Raji (cell line): ENCODE data around the gene ZNF135.

ENCODE experiments used
- POLR2A ChIP-seq: IDR thresholded peaks from 2 replicates; pipeline ENCODE4 v1.6.1; 2011; ENCODE audit warnings: low read depth, low read length, control low read depth; ENCODE audit not compliant: insufficient read depth

Gene ZNF135

GRCh38 chr19:58059003-58059670 lies at the start of gene ZNF135:
TSS of gene ZNF135 (plus strand) at chr19:58059282. CDS start at chr19:58060003, 721 bp downstream.
- no peak for TF ChIP-seq POLR2A

GRCh38 chr19:58009301-58009665 lies 49.8 kb upstream of the ZNF135 start:
- TF ChIP-seq POLR2A = no peak

DNA sequence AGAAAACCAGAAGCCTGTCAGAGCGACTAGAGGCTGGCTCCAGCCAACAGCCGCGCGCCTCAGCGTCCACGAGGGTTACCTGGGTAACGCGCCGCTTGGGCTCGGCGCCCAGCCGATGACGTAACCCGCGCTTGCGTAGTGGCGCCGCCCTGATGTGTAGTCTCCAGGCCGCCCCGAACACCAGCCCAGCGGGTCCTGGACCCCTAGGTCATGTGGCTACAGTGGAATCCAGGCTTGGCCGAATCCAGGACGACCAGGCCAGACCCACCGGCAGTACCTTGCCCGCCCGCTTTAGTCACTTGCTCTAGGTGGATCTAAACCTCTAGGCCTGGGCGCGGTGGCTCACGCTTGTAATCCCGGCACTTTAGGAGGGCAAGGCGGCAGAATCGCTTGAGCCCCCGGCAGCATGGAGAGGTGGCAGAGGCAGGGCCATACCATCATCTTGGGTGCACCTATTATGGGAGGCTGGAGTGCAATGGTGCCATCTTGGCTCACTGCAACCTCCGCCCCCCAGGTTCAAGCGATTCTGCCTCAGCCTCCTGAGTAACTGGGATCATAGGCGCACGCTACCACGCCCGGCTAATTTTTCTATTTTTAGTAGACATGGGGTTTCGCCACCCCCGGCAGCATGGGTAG lies 49.3 kb upstream of the ZNF135 start:
- no peak for TF ChIP-seq POLR2A

DNA sequence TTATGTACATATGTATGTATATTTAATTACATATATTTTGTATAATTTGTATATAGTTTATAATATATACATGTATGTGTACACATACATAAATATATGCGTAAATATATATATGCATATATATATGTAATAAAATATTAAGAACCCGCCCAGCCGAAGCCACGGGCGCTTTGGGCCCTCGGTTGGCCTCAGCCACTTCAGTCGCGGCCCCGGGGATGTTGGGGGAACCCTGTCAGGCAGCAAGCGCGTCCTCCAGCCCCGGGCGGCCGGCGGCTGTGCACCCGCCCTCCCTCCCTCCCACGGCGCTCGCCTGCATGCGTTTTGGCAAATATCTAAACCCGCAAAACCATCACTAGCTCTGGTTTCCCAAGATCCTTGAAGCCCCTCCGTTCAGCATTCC lies 48.6 kb upstream of the ZNF135 start:
- TF ChIP-seq POLR2A = no peak

GRCh38 chr19:58014141-58014540 lies 44.9 kb upstream of the ZNF135 start:
- TF ChIP-seq POLR2A = no peak

DNA sequence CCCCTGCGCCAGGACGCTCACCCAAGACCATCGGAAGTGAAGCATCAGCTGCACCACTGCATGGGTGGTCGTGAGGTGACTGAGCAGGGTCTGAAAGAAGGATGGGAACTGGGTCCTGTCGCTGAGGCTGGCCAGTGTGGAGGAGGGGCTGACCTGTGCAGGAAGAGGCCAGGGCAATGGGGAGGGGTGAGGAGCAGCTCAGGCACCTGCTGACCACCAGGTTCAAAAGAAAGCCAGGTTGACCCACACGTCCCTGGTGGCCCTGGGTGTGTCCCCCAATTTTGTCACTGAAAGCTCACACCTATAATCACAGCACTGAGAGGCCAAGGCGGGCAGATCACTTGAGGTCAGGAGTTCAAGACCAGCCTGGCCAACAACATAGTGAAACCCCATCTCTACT lies 39.0 kb upstream of the ZNF135 start:
- TF ChIP-seq POLR2A = no peak

- TF ChIP-seq POLR2A = no peak
These were observed 37.4 kb upstream of the ZNF135 start for GRCh38 chr19:58021541-58022282.

GRCh38 chr19:58022283-58022660 lies 36.8 kb upstream of the ZNF135 start:
- no peak for TF ChIP-seq POLR2A

GRCh38 chr19:58024661-58025060 lies 34.4 kb upstream of the ZNF135 start:
- no peak for TF ChIP-seq POLR2A

- TF ChIP-seq POLR2A = no peak
These were observed 25.2 kb upstream of the ZNF135 start, which contains the start of gene ZSCAN1 for GRCh38 chr19:58033741-58034476. TSS of gene ZSCAN1 (plus strand) at chr19:58034025. CDS start at chr19:58037837, 3,812 bp downstream.

DNA sequence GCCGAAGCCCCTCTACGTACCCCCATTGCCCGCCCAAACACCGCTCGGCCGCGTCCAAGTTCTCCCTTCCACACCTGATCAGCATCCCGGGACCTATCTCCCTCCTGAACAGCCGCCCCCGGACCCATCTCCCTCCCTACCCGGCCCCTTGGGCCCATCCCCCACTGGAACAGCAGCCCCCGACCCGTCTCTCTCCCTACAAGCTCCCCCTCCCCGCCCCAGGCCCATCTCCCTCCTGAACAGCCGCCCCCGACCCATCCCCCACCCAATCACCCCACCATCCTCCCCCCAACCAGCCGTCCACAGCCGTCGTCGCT lies 24.6 kb upstream of the ZNF135 start:
- TF ChIP-seq POLR2A = no peak

DNA sequence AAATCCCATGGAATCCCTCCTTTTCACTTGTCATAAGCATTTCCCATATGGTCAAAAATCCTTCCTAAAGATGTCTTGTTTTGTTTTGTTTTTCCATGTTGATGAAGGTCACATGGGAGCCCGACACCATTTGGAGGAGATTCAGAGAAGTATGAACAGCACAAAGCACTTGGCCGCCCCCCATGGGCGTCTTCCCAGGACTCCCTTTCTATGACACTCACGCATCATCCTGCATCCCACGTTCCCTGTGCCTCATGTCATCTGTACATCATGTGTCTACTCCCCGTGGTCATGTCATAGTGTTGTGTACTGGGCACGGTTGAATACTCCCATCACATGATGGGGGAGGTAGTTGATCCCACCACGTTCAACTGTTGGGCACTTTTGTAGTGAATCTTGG lies 23.2 kb upstream of the ZNF135 start:
- no peak for TF ChIP-seq POLR2A

GRCh38 chr19:58037927-58038687 lies 21.0 kb upstream of the ZNF135 start:
- no peak for TF ChIP-seq POLR2A

GRCh38 chr19:58038688-58039204 lies 20.3 kb upstream of the ZNF135 start:
- no peak for TF ChIP-seq POLR2A
